Aorta (tissue), 5 donors: Measurements from ENCODE around the gene ITPK1. TPM values are rescaled to one million over a fixed set of nuclear protein-coding genes. Genes with fewer than 3 reads are reported as not detected.

Experiments
- ATAC-seq: fragments of 200-7000 bp; cut with Tn5 transposase; one replicate; pipeline ENCODE4 v1.9.1; 2022; ENCODE audit warnings: moderate library complexity; ENCODE audit not compliant: low FRiP score
- DNase-seq, 2 donors: peaks; one replicate each; pipeline ENCODE4 v3.0.0-alpha.2; 2020
- H3K27ac ChIP-seq, 2 donors: one replicate each; pipeline ENCODE4 v1.5.1; 2013; ENCODE audit warnings: low read length in 2 of 2, mild to moderate bottlenecking in 2 of 2, moderate library complexity in 2 of 2, control low read depth in 1 of 2, inconsistent platforms in 1 of 2, low read depth in 1 of 2
- H3K27me3 ChIP-seq, 2 donors: one replicate each; pipeline ENCODE4 v1.6.1; 2013; ENCODE audit warnings: control low read depth in 1 of 2, low read length in 1 of 2, mild to moderate bottlenecking in 1 of 2, moderate library complexity in 1 of 2; ENCODE audit not compliant: insufficient read depth in 2 of 2, control insufficient read depth in 1 of 2
- H3K36me3 ChIP-seq, 2 donors: one replicate each; pipeline ENCODE4 v1.6.1; 2013; ENCODE audit warnings: control low read depth in 1 of 2, low read length in 1 of 2, mild to moderate bottlenecking in 1 of 2; ENCODE audit not compliant: insufficient read depth in 2 of 2, control insufficient read depth in 1 of 2
- H3K4me1 ChIP-seq, 2 donors: one replicate each; pipeline ENCODE4 v1.6.1; 2013; ENCODE audit warnings: low read length in 2 of 2, control low read depth in 1 of 2, mild to moderate bottlenecking in 1 of 2, moderate library complexity in 1 of 2; ENCODE audit not compliant: insufficient read depth in 2 of 2, control insufficient read depth in 1 of 2
- H3K4me3 ChIP-seq, 2 donors: one replicate each; pipeline ENCODE4 v1.5.1; 2013; ENCODE audit warnings: low read length in 2 of 2, control low read depth in 1 of 2, mild to moderate bottlenecking in 1 of 2
- H3K9me3 ChIP-seq: one replicate; pipeline ENCODE4 v1.6.1; 2013; ENCODE audit warnings: mild to moderate bottlenecking, low read length; ENCODE audit not compliant: control insufficient read depth
- WGBS, 2 donors: extraction: QIAGEN DNeasy Blood & Tissue Kit; methylation state at CpG; one replicate each; pipeline ENCODE4 v1.1.7; 2013; 5-methylcytosine and 5-hydroxymethylcytosine counted together
- intact Hi-C, 2 donors: fragments of 100-400 bp; cut with DNase I; formaldehyde crosslinking; loops; one replicate each; pipeline versions ENCODE4 v1.14.2 to v1.15.0; 2022
- polyA plus RNA-seq, 2 donors: library from polyadenylated mRNA; stranded (reverse); fragments of 200-250 nt; gene quantifications; one replicate each; pipeline ENCODE4 v1.2.3, GENCODE V29; 2013
- total RNA-seq, 2 donors: library from RNA; stranded (reverse); fragmentation: NEBNext Ultra II Directional; extraction: Animal tissue kit (Norgen Biotek cat#: 25700); gene quantifications; one replicate each; pipeline ENCODE4 v1.2.1, GENCODE V29; 2021
- donor health status: healthy with polysubstance abuse.
- donor health status: Bipolar disorder and iron deficiency.
- donor health status: DM: no; HTN: no; CAD: no.
- donor health status: DM: no; HTN: no; CAD: no.
- donor health status: DM: yes; HTN: yes; CAD: no.

The ITPK1 gene
- total and polyA plus RNA-seq, 4 donors: 39.7 to 69.5 (median 54.2) TPM

- 86 to 90% methylated on average over 7 of the region's 7 CpGs for WGBS, 2 donors
- intact Hi-C loops: no loop called here
- no peaks in the 10 kb centered on the region for H3K36me3 ChIP-seq
- no peaks in the 10 kb centered on the region for H3K9me3 ChIP-seq
- H3K4me3 ChIP-seq: no peak overlapping the region
- no peaks in the 10 kb centered on the region for H3K27me3 ChIP-seq
- H3K4me1 ChIP-seq: no peaks in the 10 kb centered on the region
- H3K27ac ChIP-seq: no peak overlapping the region
- DNase-seq (no peak), ATAC-seq (no peak)
Measured at GRCh38 chr14:92951261-92951660, 164.5 kb downstream of the ITPK1 start.

- 74 to 80% methylated on average over 6 of the region's 6 CpGs for WGBS, 2 donors
- H3K27ac ChIP-seq: no peak overlapping the region
- intact Hi-C loops: no loop called here
- no peaks in the 10 kb centered on the region for H3K27me3 ChIP-seq
- H3K4me3 ChIP-seq: no peak overlapping the region
- no peaks in the 10 kb centered on the region for H3K4me1 ChIP-seq
- no peak for DNase-seq
- no peaks in the 10 kb centered on the region for H3K36me3 ChIP-seq
- no peak for ATAC-seq
- no peaks in the 10 kb centered on the region for H3K9me3 ChIP-seq
Measured at GRCh38 chr14:92950773-92951172, 165.0 kb downstream of the ITPK1 start.

- H3K27me3 ChIP-seq: no peaks in the 10 kb centered on the region
- DNase-seq: no peak
- no peaks in the 10 kb centered on the region for H3K9me3 ChIP-seq
- 56 to 63% methylated on average over 7 of the region's 7 CpGs for WGBS, 2 donors
- no peaks in the 10 kb centered on the region for H3K36me3 ChIP-seq
- intact Hi-C loops: no loop called here
- H3K4me1 ChIP-seq: no peaks in the 10 kb centered on the region
- no peak overlapping the region for H3K27ac ChIP-seq
- no peak overlapping the region for H3K4me3 ChIP-seq
- no peak for ATAC-seq
Measured at GRCh38 chr14:92950193-92950540, 165.6 kb downstream of the ITPK1 start.

GRCh38 chr14:92949496-92950192 is 166.1 kb downstream of the ITPK1 start:
- Histone ChIP-seq H3K4me1 (no peaks in the 10 kb centered on the region), H3K9me3 (no peaks in the 10 kb centered on the region), H3K27ac (no peak overlapping the region), H3K36me3 (no peaks in the 10 kb centered on the region), H3K27me3 (no peaks in the 10 kb centered on the region), H3K4me3 (no peak overlapping the region)
- no peak for DNase-seq
- WGBS, 2 donors: 92 to 94% methylated on average over 24 of the region's 24 CpGs
- intact Hi-C loops: no loop called here
- ATAC-seq: no peak

- Histone ChIP-seq H3K36me3 (no peaks in the 10 kb centered on the region), H3K4me1 (no peaks in the 10 kb centered on the region), H3K9me3 (no peaks in the 10 kb centered on the region), H3K4me3 (no peak overlapping the region), H3K27ac (no peak overlapping the region), H3K27me3 (no peaks in the 10 kb centered on the region)
- 94 to 95% methylated on average over 22 of the region's 22 CpGs for WGBS, 2 donors
- DNase-seq (no peak), ATAC-seq (no peak)
- intact Hi-C loops: no loop called here
Measured at GRCh38 chr14:92948647-92949046, 167.1 kb downstream of the ITPK1 start.

- 95% methylated on average over 12 of the region's 12 CpGs for WGBS, 2 donors
- DNase-seq: no peak
- H3K4me1 ChIP-seq: no peaks in the 10 kb centered on the region
- H3K4me3 ChIP-seq: no peak overlapping the region
- intact Hi-C loops: no loop called here
- H3K36me3 ChIP-seq: no peaks in the 10 kb centered on the region
- H3K9me3 ChIP-seq: no peaks in the 10 kb centered on the region
- ATAC-seq: no peak
- H3K27me3 ChIP-seq: no peaks in the 10 kb centered on the region
- no peak overlapping the region for H3K27ac ChIP-seq
Measured at GRCh38 chr14:92946847-92947545, 168.7 kb downstream of the ITPK1 start.

GRCh38 chr14:92945959-92946846 is 169.5 kb downstream of the ITPK1 start:
- H3K4me3 ChIP-seq: no peak overlapping the region
- no peaks in the 10 kb centered on the region for H3K4me1 ChIP-seq
- H3K9me3 ChIP-seq: no peaks in the 10 kb centered on the region
- ATAC-seq: no peak
- 64 to 67% methylated on average over 38 of the region's 38 CpGs for WGBS, 2 donors
- no peaks in the 10 kb centered on the region for H3K27me3 ChIP-seq
- no peak for DNase-seq
- H3K36me3 ChIP-seq: peaks cover 0 to 2% of the 10 kb centered on the region in 2 donors
- intact Hi-C loops: no loop called here
- H3K27ac ChIP-seq: no peak overlapping the region

- intact Hi-C loops: no loop called here
- WGBS, 2 donors: 93 to 97% methylated on average over 12 of the region's 12 CpGs
- Histone ChIP-seq H3K4me3 (no peak overlapping the region), H3K4me1 (no peaks in the 10 kb centered on the region), H3K27me3 (no peaks in the 10 kb centered on the region), H3K9me3 (no peaks in the 10 kb centered on the region), H3K36me3 (peaks cover 0 to 2% of the 10 kb centered on the region in 2 donors), H3K27ac (no peak overlapping the region)
- ATAC-seq (no peak), DNase-seq (no peak)
Measured at GRCh38 chr14:92945544-92945943, 170.2 kb downstream of the ITPK1 start.
